CD4-positive, alpha-beta T cell (primary cell): Measurements from ENCODE around the gene MICAL2. TPM values are rescaled to one million over a fixed set of nuclear protein-coding genes. Genes with fewer than 3 reads are reported as not detected.

Source experiments
- ATAC-seq: fragments of 200-7000 bp; cut with Tn5 transposase; one replicate; pipeline ENCODE4 v1.10.0; 2022; ENCODE audit warnings: mild to moderate bottlenecking; ENCODE audit not compliant: poor library complexity
- CTCF ChIA-PET: fragments of 350-600 bp; sonication (Branson Sonifier 250); formaldehyde crosslinking; loops from one replicate; lab custom pipeline; 2021; ENCODE audit warnings: antibody characterized with exemption, inconsistent platforms; lab: Charles Lee
- POLR2A ChIA-PET: fragments of 350-600 bp; sonication (Branson Sonifier 250); formaldehyde crosslinking; loops from one replicate; lab custom pipeline; 2021; ENCODE audit warnings: antibody characterized with exemption, inconsistent platforms; lab: Charles Lee
- DNase-seq, 14 experiments: peaks; one replicate each; pipeline ENCODE4 v3.0.0-alpha.2; 2013 to 2020; ENCODE audit warnings: mixed read lengths in 2 of 14
- H3K27ac ChIP-seq, 2 donors: one replicate each; pipeline versions ENCODE4 v1.5.1 to v1.7.0; 2013; ENCODE audit warnings: low read length in 2 of 2, low read depth in 1 of 2, mild to moderate bottlenecking in 1 of 2
- H3K27me3 ChIP-seq, 2 experiments: 1 replicate in 1 of 2; 2 replicates in 1 of 2; pipeline versions ENCODE4 v1.6.1 to v1.7.0; 2013; ENCODE audit warnings: low read length in 2 of 2, control low read depth in 1 of 2, mild to moderate bottlenecking in 1 of 2, moderate library complexity in 1 of 2; ENCODE audit not compliant: insufficient read depth in 2 of 2, control insufficient read depth in 1 of 2
- H3K36me3 ChIP-seq: one replicate; pipeline ENCODE4 v1.6.1; 2013; ENCODE audit warnings: low read length, control low read depth; ENCODE audit not compliant: insufficient read depth
- H3K4me1 ChIP-seq: one replicate; pipeline ENCODE4 v1.6.1; 2013; ENCODE audit warnings: low read length, control low read depth; ENCODE audit not compliant: insufficient read depth
- H3K4me3 ChIP-seq: one replicate; pipeline ENCODE4 v1.5.1; 2013; ENCODE audit warnings: mild to moderate bottlenecking, low read length, moderate library complexity
- H3K9me3 ChIP-seq, 2 experiments: 1 replicate in 1 of 2; 2 replicates in 1 of 2; pipeline versions ENCODE4 v1.6.1 to v1.7.0; 2013; ENCODE audit warnings: low read length in 2 of 2, mild to moderate bottlenecking in 2 of 2, control low read depth in 1 of 2, moderate library complexity in 1 of 2; ENCODE audit not compliant: control insufficient read depth in 1 of 2, insufficient read depth in 1 of 2
- H3K27ac Mint-ChIP-seq: one replicate; pipeline ENCODE4 v1.8.0; 2020; ENCODE audit warnings: mixed read lengths
- H3K27me3 Mint-ChIP-seq: one replicate; pipeline ENCODE4 v1.8.0; 2021; ENCODE audit warnings: mixed read lengths
- H3K36me3 Mint-ChIP-seq: one replicate; pipeline ENCODE4 v1.8.0; 2021; ENCODE audit warnings: low read depth, mixed read lengths
- H3K4me1 Mint-ChIP-seq: one replicate; pipeline ENCODE4 v1.8.0; 2021; ENCODE audit warnings: low read depth, mixed read lengths
- H3K4me3 Mint-ChIP-seq: one replicate; pipeline ENCODE4 v1.8.0; 2020; ENCODE audit warnings: mild to moderate bottlenecking, mixed read lengths
- H3K9me3 Mint-ChIP-seq: one replicate; pipeline ENCODE4 v1.8.0; 2020; ENCODE audit warnings: mixed read lengths
- CTCF ChIP-seq: fragments of 200-600 bp; IDR thresholded peaks from one replicate; pipeline ENCODE4 v1.8.0; 2022; ENCODE audit warnings: antibody characterized with exemption, mild to moderate bottlenecking
- intact Hi-C, 2 experiments: fragments of 100-400 bp; cut with DNase I in 1 of 2; cut with micrococcal nuclease in 1 of 2; formaldehyde crosslinking; loops; one replicate each; pipeline versions ENCODE4 v1.15.1 to v1.9.0; 2023 to 2025; cut with DNase I, micrococcal nuclease
- total RNA-seq, 174 experiments: library from RNA in 2 of 174; stranded (reverse) in 2 of 174; gene quantifications; one replicate each; pipeline ENCODE4 v1.2.3 and lab custom pipeline; 2021 to 2026

MICAL2 gene
- total RNA-seq, 2 experiments from 2014 or later: 12.8 to 14.1 TPM

- ChIA-PET POLR2A (no interaction called here), CTCF (no interaction called here)
- intact Hi-C loops: loop anchor here in 1 of 2 experiments (10.0 kb wide), 1 partner anchor 104 kb away; no protein-coding TSS in a partner anchor
- Mint-ChIP-seq H3K27ac (no peak overlapping the region), H3K4me3 (no peak overlapping the region), H3K36me3 (no peaks in the 10 kb centered on the region), H3K27me3 (no peaks in the 10 kb centered on the region), H3K9me3 (no peaks in the 10 kb centered on the region), H3K4me1 (peaks cover 22% of the 10 kb centered on the region)
- H3K27me3 ChIP-seq: no peaks in the 10 kb centered on the region
- DNase-seq (no peak), ATAC-seq (no peak)
- H3K9me3 ChIP-seq: no peaks in the 10 kb centered on the region
- H3K36me3 ChIP-seq: no peaks in the 10 kb centered on the region
- H3K4me3 ChIP-seq: no peak overlapping the region
- no peak for TF ChIP-seq CTCF
- H3K4me1 ChIP-seq: peaks cover 29% of the 10 kb centered on the region
- no peak overlapping the region for H3K27ac ChIP-seq
Observed at GRCh38 chr11:12130180-12130980, 20.0 kb downstream of the MICAL2 start.

DNA sequence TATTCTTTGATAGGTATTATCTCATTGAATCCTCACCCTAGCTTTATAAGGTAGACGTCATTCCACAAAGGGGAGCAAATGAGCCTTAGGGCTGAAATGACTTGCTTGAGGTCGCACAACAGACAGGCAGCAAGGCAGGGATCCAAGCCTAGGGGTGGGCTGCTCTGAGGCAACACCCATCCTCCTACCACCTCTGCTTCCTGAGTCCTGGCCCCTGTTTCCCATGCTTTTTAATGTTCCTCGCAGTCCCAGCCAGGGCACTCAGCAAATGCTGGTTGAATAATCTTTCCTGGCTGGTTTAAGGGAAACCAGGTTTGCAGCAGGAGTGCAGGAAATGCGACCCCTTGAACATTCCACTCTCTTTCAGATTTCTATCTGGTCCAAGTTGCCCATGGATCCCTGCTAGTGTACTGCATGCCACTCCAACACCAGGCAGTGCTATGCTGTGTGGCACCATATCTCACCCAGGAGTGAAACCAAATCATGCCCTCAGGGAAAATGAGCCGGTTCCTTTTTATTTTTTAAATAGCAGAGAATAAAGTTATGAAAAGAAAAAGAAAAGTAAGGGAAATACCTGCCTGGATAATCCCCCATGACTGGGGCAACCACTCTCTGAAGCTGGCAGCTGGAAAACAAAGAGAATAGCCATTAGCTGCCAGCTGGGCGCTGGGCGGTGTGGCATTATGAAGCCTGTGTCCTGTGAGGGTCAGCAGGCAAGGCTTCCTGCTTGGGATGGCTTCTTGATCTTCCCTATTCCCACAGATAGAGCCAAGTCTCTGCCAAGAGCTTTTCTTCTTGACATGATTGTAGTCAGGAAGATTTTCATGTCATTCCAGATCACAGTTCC lies 21.8 kb downstream of the MICAL2 start:
- no peak overlapping the region for H3K4me3 ChIP-seq
- ChIA-PET CTCF (no interaction called here), POLR2A (interaction anchor here (2.8 kb wide), 1 partner anchor 92 kb away, joined by 11 read pairs; no protein-coding TSS in a partner anchor)
- Mint-ChIP-seq H3K27ac (no peak overlapping the region), H3K4me1 (peaks cover 23% of the 10 kb centered on the region), H3K27me3 (no peaks in the 10 kb centered on the region), H3K9me3 (no peaks in the 10 kb centered on the region), H3K36me3 (no peaks in the 10 kb centered on the region), H3K4me3 (no peak overlapping the region)
- no peak for TF ChIP-seq CTCF
- ATAC-seq: no peak
- no peak overlapping the region for H3K27ac ChIP-seq
- no peaks in the 10 kb centered on the region for H3K36me3 ChIP-seq
- no peaks in the 10 kb centered on the region for H3K27me3 ChIP-seq
- H3K4me1 ChIP-seq: peaks cover 26% of the 10 kb centered on the region
- intact Hi-C loops: loop anchor here in 1 of 2 experiments (10.0 kb wide), 1 partner anchor 103 kb away; no protein-coding TSS in a partner anchor
- DNase-seq: no peak
- H3K9me3 ChIP-seq: no peaks in the 10 kb centered on the region

DNA sequence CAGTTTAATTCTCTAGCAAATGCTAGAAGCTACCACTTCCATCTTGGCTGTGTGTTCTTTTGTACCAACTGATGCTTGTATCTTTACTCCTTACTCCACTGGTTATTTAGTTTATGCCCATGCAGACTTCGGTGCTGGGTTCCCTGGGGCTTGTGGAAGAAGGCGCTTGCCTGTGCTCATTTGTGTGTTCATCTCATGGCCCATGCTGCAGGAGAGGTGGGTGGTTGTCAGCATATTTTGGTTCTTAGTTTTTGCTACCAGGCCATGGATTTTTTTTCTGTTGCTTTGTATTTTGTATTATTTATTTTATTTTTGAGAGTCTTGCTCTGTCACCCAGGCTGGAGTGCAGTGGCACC lies 22.4 kb downstream of the MICAL2 start:
- H3K9me3 Mint-ChIP-seq: no peaks in the 10 kb centered on the region
- ATAC-seq (no peak), DNase-seq (no peak)
- ChIA-PET CTCF (no interaction called here), POLR2A (interaction anchor here (2.0 to 2.8 kb wide), 2 partner anchors 8 to 91 kb away, joined by 9 to 11 read pairs; no protein-coding TSS in a partner anchor)
- H3K27ac ChIP-seq: no peak overlapping the region
- no peak overlapping the region for H3K4me3 ChIP-seq
- intact Hi-C loops: loop anchor here in 1 of 2 experiments (10.0 kb wide), 1 partner anchor 102 kb away; no protein-coding TSS in a partner anchor
- no peak for TF ChIP-seq CTCF
- H3K36me3 Mint-ChIP-seq: no peaks in the 10 kb centered on the region
- H3K27ac Mint-ChIP-seq: no peak overlapping the region
- H3K9me3 ChIP-seq: no peaks in the 10 kb centered on the region
- no peak overlapping the region for H3K4me3 Mint-ChIP-seq
- peaks cover 28% of the 10 kb centered on the region for H3K4me1 Mint-ChIP-seq
- peaks cover 26% of the 10 kb centered on the region for H3K4me1 ChIP-seq
- H3K36me3 ChIP-seq: no peaks in the 10 kb centered on the region
- no peaks in the 10 kb centered on the region for H3K27me3 ChIP-seq
- no peaks in the 10 kb centered on the region for H3K27me3 Mint-ChIP-seq
